Thyroid gland (tissue), 4 donors: ENCODE data around the gene AURKAIP1. TPM values are rescaled to one million over a fixed set of nuclear protein-coding genes. Genes with fewer than 3 reads are reported as not detected.
"Not testable (repeated sequence)": the region's sequence is repeated elsewhere in the genome, so short reads cannot be mapped to it uniquely, and the experiment has no call there.

Experiments
- DNase-seq, 2 donors: peaks; one replicate each; pipeline ENCODE4 v3.0.0-alpha.2; 2019
- H3K27ac ChIP-seq, 3 donors: fragments of 200-600 bp; sonication (generic); 1 replicate in 2 of 3; 2 replicates in 1 of 3; pipeline ENCODE4 v1.5.1; 2016 to 2019; ENCODE audit warnings: mild to moderate bottlenecking in 1 of 3, moderate library complexity in 1 of 3
- H3K27me3 ChIP-seq: fragments of 200-600 bp; sonication (generic); one replicate; pipeline ENCODE4 v1.5.1; 2019
- H3K36me3 ChIP-seq, 2 donors: fragments of 200-600 bp; sonication (generic); one replicate each; pipeline ENCODE4 v1.5.1; 2016 to 2019
- H3K4me1 ChIP-seq, 2 donors: fragments of 200-600 bp; sonication (generic); one replicate each; pipeline ENCODE4 v1.5.1; 2017 to 2019
- H3K4me3 ChIP-seq, 3 donors: fragments of 200-600 bp; sonication (generic); replicated peaks in 1 of 3; 1 replicate in 2 of 3; 2 replicates in 1 of 3; pipeline ENCODE4 v1.5.1; 2016; ENCODE audit warnings: mild to moderate bottlenecking in 1 of 3
- H3K9me3 ChIP-seq: fragments of 200-600 bp; sonication (generic); one replicate; pipeline ENCODE4 v1.5.1; 2017
- CTCF ChIP-seq, 6 experiments: fragments of 200-600 bp in 3 of 6; fragments of 450-650 bp in 3 of 6; sonication (generic) in 3 of 6; IDR thresholded peaks; one replicate each; pipeline ENCODE4 v1.5.1; 2016 to 2019; ENCODE audit warnings: antibody characterized with exemption in 6 of 6, mild to moderate bottlenecking in 2 of 6, inconsistent platforms in 1 of 6, moderate library complexity in 1 of 6
- POLR2A ChIP-seq, 2 donors: fragments of 450-650 bp; IDR thresholded peaks; one replicate each; pipeline ENCODE4 v1.6.1; 2017; ENCODE audit warnings: antibody characterized with exemption in 2 of 2, mild to moderate bottlenecking in 2 of 2, moderate library complexity in 1 of 2
- WGBS, 2 donors: methylation state at CpG; one replicate each; pipeline ENCODE4 v1.1.5; 2017; 5-methylcytosine and 5-hydroxymethylcytosine counted together
- intact Hi-C: fragments of 100-400 bp; cut with DNase I; formaldehyde crosslinking; loops from one replicate; pipeline ENCODE4 v1.15.1; 2023
- total RNA-seq, 4 donors: library from RNA; depleted of rRNA; stranded (reverse); fragments of >200 nt; gene quantifications; one replicate each; pipeline ENCODE4 v1.2.3, GENCODE V29; 2016

Gene AURKAIP1
- total RNA-seq, 4 donors from 2014 or later: 73.8 to 198 (median 105) TPM

GRCh38 chr1:1411626-1412025 is 36.6 kb upstream of the AURKAIP1 start:
- 94 to 95% methylated on average over 10 to 13 of the region's 13 CpGs for WGBS, 2 donors
- TF ChIP-seq CTCF (IDR thresholded peaks at IDR 0.05) (no peak), POLR2A (IDR thresholded peaks at IDR 0.05) (no peak)
- intact Hi-C loops: no loop called here
- no peak for DNase-seq
- Histone ChIP-seq H3K9me3 (no peaks in the 10 kb centered on the region), H3K36me3 (no peaks in the 10 kb centered on the region), H3K27me3 (no peaks in the 10 kb centered on the region), H3K4me3 (no peak overlapping the region), H3K4me1 (peaks cover 13 to 15% of the 10 kb centered on the region in 2 donors), H3K27ac (no peak overlapping the region)

- H3K9me3 ChIP-seq, H3K27ac ChIP-seq, intact Hi-C loops, H3K36me3 ChIP-seq, DNase-seq, H3K27me3 ChIP-seq, H3K4me3 ChIP-seq: not testable (repeated sequence)
- 61 to 65% methylated on average over 8 of the region's 8 CpGs for WGBS, 2 donors
- H3K4me1 ChIP-seq: peaks cover 22 to 28% of the 10 kb centered on the region in 2 donors
Measured at GRCh38 chr1:1410238-1410637, 35.2 kb upstream of the AURKAIP1 start.

GRCh38 chr1:1407636-1408318 is 32.8 kb upstream of the AURKAIP1 start:
- DNase-seq: peak; percentile 51 to 53
- H3K9me3 ChIP-seq: no peaks in the 10 kb centered on the region
- no peak for TF ChIP-seq POLR2A (IDR thresholded peaks at IDR 0.05)
- H3K27me3 ChIP-seq: no peaks in the 10 kb centered on the region
- peaks cover 22 to 29% of the 10 kb centered on the region in 2 donors for H3K4me1 ChIP-seq
- peak overlapping the region; percentile 92 to 98 (median 96) for H3K4me3 ChIP-seq
- intact Hi-C loops: loop anchor here (5.0 kb wide), 1 partner anchor 35 kb away; no protein-coding TSS in a partner anchor
- 13 to 15% methylated on average over 25 to 34 of the region's 41 CpGs for WGBS, 2 donors
- H3K27ac ChIP-seq: peak overlapping the region; percentile 68 to 75 (median 75)
- peaks cover 11 to 19% of the 10 kb centered on the region in 2 donors for H3K36me3 ChIP-seq

GRCh38 chr1:1406821-1407635 is 32.0 kb upstream of the AURKAIP1 start, which contains the start of gene MRPL20:
TSS of gene MRPL20 (minus strand) at chr1:1407293. CDS start at chr1:1407217, 76 bp downstream.
- 0 to 2% methylated on average over 20 to 32 of the region's 98 CpGs for WGBS, 2 donors
- peak within 1 kb of the TSS; percentile 92 to 98 (median 96) for H3K4me3 ChIP-seq
- peaks cover 14 to 23% of the 10 kb centered on the region in 2 donors for H3K36me3 ChIP-seq
- H3K27ac ChIP-seq: peak within 1 kb of the TSS; percentile 68 to 75 (median 75)
- peak; percentile 94 to 95 for DNase-seq
- H3K27me3 ChIP-seq: no peaks in the 10 kb centered on the region
- peak in 1 of 6 experiments; percentile 3 for TF ChIP-seq CTCF (IDR thresholded peaks at IDR 0.05)
- TF ChIP-seq POLR2A (IDR thresholded peaks at IDR 0.05): peak in 1 of 2 donors; percentile 84
- no peaks in the 10 kb centered on the region for H3K9me3 ChIP-seq
- peaks cover 22 to 29% of the 10 kb centered on the region in 2 donors for H3K4me1 ChIP-seq
- intact Hi-C loops: loop anchor here (5.0 kb wide), 1 partner anchor 35 kb away; no protein-coding TSS in a partner anchor

GRCh38 chr1:1406101-1406820 is 31.3 kb upstream of the AURKAIP1 start:
- intact Hi-C loops: loop anchor here (5.0 kb wide), 1 partner anchor 36 kb away; no protein-coding TSS in a partner anchor
- Histone ChIP-seq H3K9me3 (no peaks in the 10 kb centered on the region), H3K4me1 (peaks cover 22 to 29% of the 10 kb centered on the region in 2 donors), H3K27ac (peak overlapping the region in 2 of 3 donors; percentile 75), H3K4me3 (peak overlapping the region; percentile 92 to 98 (median 96)), H3K27me3 (no peaks in the 10 kb centered on the region), H3K36me3 (peaks cover 15 to 30% of the 10 kb centered on the region in 2 donors)
- 47 to 51% methylated on average over 37 to 41 of the region's 43 CpGs for WGBS, 2 donors
- no peak for DNase-seq
- TF ChIP-seq CTCF (IDR thresholded peaks at IDR 0.05) (no peak), POLR2A (IDR thresholded peaks at IDR 0.05) (no peak)
